Measurements from ENCODE around the gene DPP6.

DNA sequence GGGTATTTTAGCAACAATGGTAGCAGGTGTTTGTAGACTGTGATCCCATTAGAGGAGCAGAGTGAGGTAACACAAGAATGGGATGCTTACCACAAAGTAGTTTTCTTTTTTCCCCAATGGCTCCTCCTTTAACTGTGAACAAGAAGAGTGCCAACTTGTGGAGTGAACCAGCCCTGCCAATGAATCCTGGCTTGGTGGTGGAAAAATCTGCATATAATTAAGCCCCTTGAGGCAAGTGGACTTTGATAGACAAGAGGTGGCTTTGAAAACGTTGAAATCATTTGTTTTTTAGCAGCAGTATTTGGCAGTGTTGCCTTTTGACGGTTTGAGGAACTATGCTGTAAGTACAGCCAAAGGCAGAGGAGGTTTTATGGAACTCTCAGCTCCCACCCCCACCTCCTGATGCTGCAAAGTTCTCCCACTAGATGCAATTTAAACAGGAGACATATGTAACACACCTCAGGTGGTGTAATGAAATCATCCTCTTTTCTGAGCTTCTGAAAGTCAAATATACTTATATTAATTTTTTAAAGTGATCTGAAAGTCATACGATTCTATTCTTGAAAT, 295.6 kb downstream of the DPP6 start:
- TF ChIP-seq, protein P1, sequence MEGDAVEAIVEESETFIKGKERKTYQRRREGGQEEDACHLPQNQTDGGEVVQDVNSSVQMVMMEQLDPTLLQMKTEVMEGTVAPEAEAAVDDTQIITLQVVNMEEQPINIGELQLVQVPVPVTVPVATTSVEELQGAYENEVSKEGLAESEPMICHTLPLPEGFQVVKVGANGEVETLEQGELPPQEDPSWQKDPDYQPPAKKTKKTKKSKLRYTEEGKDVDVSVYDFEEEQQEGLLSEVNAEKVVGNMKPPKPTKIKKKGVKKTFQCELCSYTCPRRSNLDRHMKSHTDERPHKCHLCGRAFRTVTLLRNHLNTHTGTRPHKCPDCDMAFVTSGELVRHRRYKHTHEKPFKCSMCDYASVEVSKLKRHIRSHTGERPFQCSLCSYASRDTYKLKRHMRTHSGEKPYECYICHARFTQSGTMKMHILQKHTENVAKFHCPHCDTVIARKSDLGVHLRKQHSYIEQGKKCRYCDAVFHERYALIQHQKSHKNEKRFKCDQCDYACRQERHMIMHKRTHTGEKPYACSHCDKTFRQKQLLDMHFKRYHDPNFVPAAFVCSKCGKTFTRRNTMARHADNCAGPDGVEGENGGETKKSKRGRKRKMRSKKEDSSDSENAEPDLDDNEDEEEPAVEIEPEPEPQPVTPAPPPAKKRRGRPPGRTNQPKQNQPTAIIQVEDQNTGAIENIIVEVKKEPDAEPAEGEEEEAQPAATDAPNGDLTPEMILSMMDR (conservative IDR thresholded peaks at IDR 0.05; ENCODE audit: low read depth, low read length) = no peak
- TF ChIP-seq EZH2 (IDR thresholded peaks at IDR 0.05; ENCODE audit: borderline replicate concordance, low read depth, low read length, poor library complexity, severe bottlenecking) = no peak

Measured in A673 (cell line).